Smooth muscle cell (in vitro differentiated cells): ENCODE results near the gene CMYA5. TPM values are rescaled to one million over a fixed set of nuclear protein-coding genes. Genes with fewer than 3 reads are reported as not detected.

Experiments
- DNase-seq: peaks from one replicate; lab custom pipeline; 2025; ENCODE audit not compliant: unreplicated experiment; lab: John Stamatoyannopoulos, UW
- H2AFZ ChIP-seq: fragments of 200-600 bp; sonication (generic); 2 replicates; pipeline ENCODE4 v1.6.0; 2016; ENCODE audit warnings: antibody characterized with exemption, low read depth, mild to moderate bottlenecking
- H3F3A ChIP-seq: fragments of 200-600 bp; sonication (generic); 2 replicates; pipeline ENCODE4 v1.6.0; 2017; ENCODE audit warnings: antibody characterized with exemption, low read depth
- H3K27ac ChIP-seq: fragments of 200-600 bp; sonication (generic); 2 replicates; pipeline ENCODE4 v1.5.1; 2016; ENCODE audit warnings: low read depth, mild to moderate bottlenecking
- H3K27me3 ChIP-seq: fragments of 200-600 bp; sonication (generic); 2 replicates; pipeline ENCODE4 v1.6.1; 2016; ENCODE audit warnings: low read depth, mild to moderate bottlenecking
- H3K36me3 ChIP-seq: fragments of 200-600 bp; sonication (generic); 2 replicates; pipeline ENCODE4 v1.5.1; 2016; ENCODE audit warnings: low read depth
- H3K4me1 ChIP-seq: fragments of 200-600 bp; sonication (generic); 2 replicates; pipeline ENCODE4 v1.5.1; 2016; ENCODE audit warnings: low read depth
- H3K4me2 ChIP-seq: fragments of 200-600 bp; sonication (generic); 2 replicates; pipeline ENCODE4 v1.6.0; 2016; ENCODE audit warnings: mild to moderate bottlenecking
- H3K4me3 ChIP-seq: fragments of 200-600 bp; sonication (generic); 2 replicates; pipeline ENCODE4 v1.5.1; 2016; ENCODE audit warnings: mild to moderate bottlenecking
- H3K79me2 ChIP-seq: fragments of 200-600 bp; sonication (generic); 2 replicates; pipeline ENCODE4 v1.6.0; 2016; ENCODE audit warnings: low read depth, mild to moderate bottlenecking
- H3K9ac ChIP-seq: fragments of 200-600 bp; sonication (generic); 2 replicates; pipeline ENCODE4 v1.6.0; 2016; ENCODE audit warnings: low read depth
- H3K9me3 ChIP-seq: fragments of 200-600 bp; sonication (generic); replicated peaks from 2 replicates; pipeline ENCODE4 v1.5.1; 2016; ENCODE audit warnings: low read depth
- H4K20me1 ChIP-seq: fragments of 200-600 bp; sonication (generic); 2 replicates; pipeline ENCODE4 v1.6.0; 2016; ENCODE audit warnings: low read depth
- CTCF ChIP-seq: fragments of 200-600 bp; sonication (generic); IDR thresholded peaks from 2 replicates; pipeline ENCODE4 v1.5.1; 2017; ENCODE audit warnings: borderline replicate concordance, mild to moderate bottlenecking, antibody characterized with exemption; ENCODE audit not compliant: insufficient read depth, poor library complexity, severe bottlenecking
- WGBS: methylation state at CpG from one replicate; pipeline ENCODE4 v1.1.7; 2016; ENCODE audit warnings: low lambda C conversion rate; 5-methylcytosine and 5-hydroxymethylcytosine counted together
- polyA plus RNA-seq: library from polyadenylated mRNA; unstranded; fragments of >200 nt; fragmentation: Nextera tagmentation; extraction: Ambion mirVana; gene quantifications from 2 replicates; pipeline ENCODE4 v1.2.1, GENCODE V29; 2016
- total RNA-seq: library from RNA; depleted of rRNA; stranded (reverse); fragments of >200 nt; gene quantifications from 2 replicates; pipeline ENCODE4 v1.2.3, GENCODE V29; 2014

The CMYA5 gene
- total and polyA plus RNA-seq, 2 experiments from 2014 or later, result 0.31 to 1.9 TPM

- no peaks in the 10 kb centered on the region for H3K79me2 ChIP-seq
- no peak for DNase-seq
- no peak overlapping the region for H3K9ac ChIP-seq
- H3F3A ChIP-seq, result peaks cover 5% of the 10 kb centered on the region
- 74% methylated on average over 3 of the region's 3 CpGs for WGBS
- H4K20me1 ChIP-seq, result no peaks in the 10 kb centered on the region
- TF ChIP-seq CTCF, result no peak
- no peaks in the 10 kb centered on the region for H3K27me3 ChIP-seq
- no peak overlapping the region for H3K4me2 ChIP-seq
- no peak overlapping the region for H3K27ac ChIP-seq
- no peaks in the 10 kb centered on the region for H3K9me3 ChIP-seq
- peaks cover 10% of the 10 kb centered on the region for H3K36me3 ChIP-seq
- H2AFZ ChIP-seq, result no peak overlapping the region
- no peak overlapping the region for H3K4me3 ChIP-seq
- peaks cover 6% of the 10 kb centered on the region for H3K4me1 ChIP-seq
Observed at GRCh38 chr5:79685627-79686026, 4.0 kb upstream of the CMYA5 start.

GRCh38 chr5:79686799-79687198, 2.8 kb upstream of the CMYA5 start:
- Histone ChIP-seq H3K27me3 (no peaks in the 10 kb centered on the region), H3K9me3 (no peaks in the 10 kb centered on the region), H3K27ac (no peak overlapping the region), H4K20me1 (no peaks in the 10 kb centered on the region), H2AFZ (no peak overlapping the region), H3K79me2 (no peaks in the 10 kb centered on the region), H3F3A (peaks cover 5% of the 10 kb centered on the region), H3K4me1 (peaks cover 6% of the 10 kb centered on the region), H3K36me3 (peaks cover 6% of the 10 kb centered on the region), H3K4me3 (no peak overlapping the region), H3K4me2 (no peak overlapping the region), H3K9ac (no peak overlapping the region)
- DNase-seq, result no peak
- WGBS, result 91% methylated on average over 1 of the region's 1 CpG
- TF ChIP-seq CTCF, result no peak

- no peak for TF ChIP-seq CTCF
- H2AFZ ChIP-seq, result no peak overlapping the region
- H3K9me3 ChIP-seq, result no peaks in the 10 kb centered on the region
- H3K27ac ChIP-seq, result no peak overlapping the region
- no peaks in the 10 kb centered on the region for H4K20me1 ChIP-seq
- no peak for DNase-seq
- H3K9ac ChIP-seq, result no peak overlapping the region
- 84% methylated on average over 1 of the region's 1 CpG for WGBS
- H3K79me2 ChIP-seq, result no peaks in the 10 kb centered on the region
- no peaks in the 10 kb centered on the region for H3K27me3 ChIP-seq
- no peak overlapping the region for H3K4me3 ChIP-seq
- H3K4me2 ChIP-seq, result no peak overlapping the region
- H3K36me3 ChIP-seq, result peaks cover 6% of the 10 kb centered on the region
- H3F3A ChIP-seq, result peaks cover 5% of the 10 kb centered on the region
- peaks cover 6% of the 10 kb centered on the region for H3K4me1 ChIP-seq
Observed at GRCh38 chr5:79687889-79688288, 1.7 kb upstream of the CMYA5 start.

GRCh38 chr5:79691007-79691406, 1.4 kb downstream of the CMYA5 start:
- no peak for TF ChIP-seq CTCF
- no peak overlapping the region for H3K4me2 ChIP-seq
- H3K79me2 ChIP-seq, result no peaks in the 10 kb centered on the region
- DNase-seq, result no peak
- no peaks in the 10 kb centered on the region for H4K20me1 ChIP-seq
- WGBS, result 88% methylated on average over 1 of the region's 1 CpG
- no peaks in the 10 kb centered on the region for H3K27me3 ChIP-seq
- H3K4me3 ChIP-seq, result no peak overlapping the region
- no peak overlapping the region for H2AFZ ChIP-seq
- peaks cover 5% of the 10 kb centered on the region for H3F3A ChIP-seq
- peaks cover 6% of the 10 kb centered on the region for H3K36me3 ChIP-seq
- H3K9me3 ChIP-seq, result no peaks in the 10 kb centered on the region
- no peak overlapping the region for H3K27ac ChIP-seq
- H3K4me1 ChIP-seq, result peaks cover 6% of the 10 kb centered on the region
- H3K9ac ChIP-seq, result no peak overlapping the region
